T follicular helper cell (primary cell): ENCODE measurements around the gene ACACA.

Experiments used
- DNase-seq: peaks from one replicate; pipeline ENCODE4 v3.0.0-alpha.2; 2020; ENCODE audit warnings: low read depth

ACACA gene

GRCh38 chr17:37344519-37344918 lies 62.1 kb downstream of the ACACA start:
- DNase-seq = no peak

- DNase-seq = no peak
These were observed 64.0 kb downstream of the ACACA start for GRCh38 chr17:37342589-37342988.

DNA sequence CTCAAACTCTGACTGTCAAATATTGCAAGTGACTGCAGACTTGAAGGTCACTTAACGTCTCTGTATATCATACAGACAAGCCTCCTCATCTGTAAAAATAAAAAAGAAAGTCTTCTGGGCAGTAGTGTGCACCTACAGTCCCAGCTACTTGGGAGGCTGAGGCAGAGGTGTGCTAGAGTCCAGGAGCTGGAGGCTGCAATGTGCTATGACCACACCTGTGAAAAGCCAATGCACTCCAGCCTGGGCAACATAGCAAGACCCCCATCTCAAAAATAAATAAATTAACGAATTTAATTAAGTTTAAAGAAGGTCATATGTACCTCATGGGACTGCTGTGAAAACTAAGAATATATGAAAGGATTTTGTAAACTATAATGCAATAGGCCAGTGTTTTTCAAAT lies 65.8 kb downstream of the ACACA start:
- no peak for DNase-seq

GRCh38 chr17:37339321-37339720 lies 67.3 kb downstream of the ACACA start:
- no peak for DNase-seq

DNA sequence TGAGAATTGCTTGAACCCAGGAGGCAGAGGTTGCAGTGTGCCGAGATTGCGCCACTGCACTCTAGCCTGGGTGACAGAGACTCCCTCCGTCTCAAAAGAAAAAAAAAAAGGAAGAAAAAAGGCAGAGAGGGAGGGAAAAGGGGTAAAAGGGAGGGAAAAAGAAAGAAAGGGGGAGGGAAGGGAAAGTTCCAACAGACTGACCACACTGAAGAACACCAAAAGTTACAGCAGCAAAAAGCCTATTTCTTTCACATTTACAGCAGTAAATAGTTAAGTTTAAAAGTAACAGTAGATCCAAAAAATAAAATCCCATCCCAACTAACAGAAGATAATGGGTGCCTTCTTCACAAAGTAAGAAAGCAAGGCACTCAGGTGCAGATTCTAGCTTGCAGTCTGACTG lies 67.8 kb downstream of the ACACA start:
- no peak for DNase-seq

GRCh38 chr17:37327341-37328090 lies 79.1 kb downstream of the ACACA start:
- DNase-seq = no peak

DNA sequence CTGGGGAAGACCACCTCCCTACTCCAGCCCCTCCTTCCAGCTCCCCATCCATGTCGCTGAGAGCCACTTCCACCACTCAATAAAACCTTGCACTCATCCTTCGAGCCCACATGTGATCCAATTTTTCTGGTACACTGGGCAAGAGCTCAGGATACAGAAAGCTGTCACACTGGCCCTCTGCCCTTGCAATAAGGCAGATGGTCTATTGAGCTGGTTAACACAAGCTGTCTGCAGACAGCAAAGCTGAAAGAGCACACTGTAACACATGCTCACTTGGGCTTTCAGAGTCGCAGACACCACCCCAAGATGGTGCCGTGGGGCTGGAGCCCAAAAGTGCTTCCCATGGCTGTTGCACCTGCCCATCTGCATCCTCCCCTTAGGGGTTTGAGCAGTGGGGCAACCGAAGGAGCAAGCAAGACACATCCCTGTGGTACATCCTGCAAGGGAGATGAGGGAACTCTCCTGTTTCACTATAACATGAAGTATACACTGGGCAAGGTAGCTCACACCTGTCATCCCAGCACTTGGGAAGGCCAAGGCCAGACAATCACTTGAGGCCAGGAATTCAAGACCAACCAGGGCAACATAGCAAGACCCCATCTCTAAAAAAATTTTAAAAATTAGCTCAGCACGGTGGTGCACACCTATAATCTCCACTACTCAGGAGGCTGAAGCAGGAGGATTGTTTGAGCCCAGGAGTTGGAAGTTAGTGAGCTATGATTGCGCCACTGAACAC lies 83.6 kb downstream of the ACACA start:
- no peak for DNase-seq

- no peak for DNase-seq
These were observed 84.5 kb downstream of the ACACA start for GRCh38 chr17:37322106-37322505.

DNA sequence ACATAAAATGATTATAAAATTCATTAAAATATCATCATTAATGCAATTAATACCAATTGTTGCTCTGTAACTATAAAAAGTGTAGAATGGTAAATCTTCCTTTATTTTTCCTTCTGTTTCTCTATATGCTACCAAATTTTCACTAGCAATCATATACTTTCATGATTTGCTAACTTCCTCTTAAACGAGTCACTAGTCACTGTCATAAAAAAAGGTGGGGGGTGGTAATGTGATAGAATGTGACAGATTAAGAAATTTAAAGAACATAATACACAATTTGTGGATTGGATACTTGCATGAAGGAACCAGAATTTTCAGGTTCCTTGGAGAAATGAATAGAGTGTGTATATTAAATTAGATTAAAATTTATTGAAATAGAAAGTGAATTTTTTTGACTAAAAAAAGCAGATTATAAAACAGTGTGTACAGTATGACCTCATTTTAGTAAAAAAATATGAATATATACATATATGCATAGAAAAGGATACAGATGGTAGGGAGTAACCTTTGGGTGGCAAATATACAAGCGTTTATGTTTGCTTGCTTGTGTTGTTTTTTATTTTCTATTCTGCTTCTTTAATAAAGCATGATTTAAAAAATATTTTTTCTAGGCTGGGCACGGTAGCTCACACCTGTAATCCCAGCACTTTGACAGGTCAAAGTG lies 87.6 kb downstream of the ACACA start:
- no peak for DNase-seq

DNA sequence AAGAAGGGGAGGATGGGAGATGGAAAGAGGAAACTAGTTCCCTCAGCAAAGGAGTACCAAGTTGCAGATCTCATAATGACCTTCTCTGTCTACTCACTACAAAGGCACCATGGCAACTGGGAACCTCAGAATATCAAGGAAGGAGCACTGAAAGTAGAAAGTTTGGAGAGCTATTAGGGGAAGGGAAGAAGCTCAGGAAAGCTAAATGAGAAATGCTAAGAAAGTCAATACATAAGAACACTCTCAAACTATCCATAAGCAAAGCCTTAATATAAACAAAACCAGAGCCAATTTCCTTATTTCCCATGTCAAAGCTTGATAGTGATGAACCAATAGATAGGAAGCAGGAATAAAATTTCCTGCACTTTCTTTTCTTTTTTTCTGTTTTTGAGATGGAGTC lies 88.8 kb downstream of the ACACA start:
- no peak for DNase-seq

- DNase-seq = no peak
These were observed 91.0 kb downstream of the ACACA start for GRCh38 chr17:37315601-37316000.

DNA sequence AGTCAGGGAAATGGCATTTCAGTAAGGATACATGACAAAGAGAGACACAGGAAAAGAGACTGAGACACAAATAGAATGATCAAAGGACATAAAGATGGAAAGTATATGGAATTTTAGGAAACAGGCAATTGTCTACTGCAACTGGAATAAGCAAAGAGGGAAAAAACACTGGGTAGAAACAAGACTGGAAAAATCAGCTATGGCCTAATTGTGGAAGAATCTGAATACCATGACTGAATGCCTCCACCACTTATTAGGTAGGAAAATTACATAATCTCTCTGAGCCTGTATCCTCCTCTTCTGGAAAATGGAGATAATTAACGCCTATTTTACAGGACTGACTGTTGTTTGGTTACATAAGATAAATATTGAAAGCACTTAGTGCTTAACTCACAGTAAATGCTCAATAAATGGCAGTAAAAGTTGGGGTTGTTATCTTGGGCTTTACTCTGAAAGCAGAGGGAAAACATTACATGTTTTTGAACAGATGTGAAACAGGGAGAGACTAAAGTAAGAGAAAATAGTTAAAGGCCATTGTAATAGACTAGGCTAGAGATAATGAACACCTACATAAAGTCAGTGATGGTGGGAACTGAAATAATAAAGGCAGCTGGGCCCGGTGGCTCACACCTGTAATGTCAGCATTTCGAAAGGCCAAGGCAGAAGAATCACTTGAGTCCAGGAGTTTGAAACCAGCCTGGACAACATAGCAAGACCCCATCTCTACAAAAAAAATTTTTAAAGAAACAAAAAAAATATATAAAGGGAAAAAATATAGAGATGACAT lies 94.3 kb downstream of the ACACA start:
- no peak for DNase-seq

DNA sequence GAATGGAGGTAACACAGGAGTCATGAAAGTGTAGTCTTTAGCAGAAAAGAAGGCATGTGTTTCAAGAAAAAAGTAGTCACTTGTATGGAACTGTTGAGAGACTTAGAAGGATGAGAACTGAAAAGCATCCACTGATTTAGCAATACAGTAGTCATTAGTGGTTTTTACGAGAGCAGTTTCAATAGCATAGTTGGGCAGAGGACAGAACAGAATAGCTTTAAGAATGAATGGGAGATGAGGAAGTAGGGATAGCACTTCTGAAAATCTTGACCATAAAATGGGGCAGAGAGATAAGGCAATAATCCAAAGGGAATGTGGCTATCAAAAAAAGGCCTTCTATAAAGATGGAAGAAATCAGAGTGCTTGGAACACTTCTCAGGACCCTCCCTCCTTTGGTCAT lies 95.7 kb downstream of the ACACA start:
- DNase-seq = no peak

DNA sequence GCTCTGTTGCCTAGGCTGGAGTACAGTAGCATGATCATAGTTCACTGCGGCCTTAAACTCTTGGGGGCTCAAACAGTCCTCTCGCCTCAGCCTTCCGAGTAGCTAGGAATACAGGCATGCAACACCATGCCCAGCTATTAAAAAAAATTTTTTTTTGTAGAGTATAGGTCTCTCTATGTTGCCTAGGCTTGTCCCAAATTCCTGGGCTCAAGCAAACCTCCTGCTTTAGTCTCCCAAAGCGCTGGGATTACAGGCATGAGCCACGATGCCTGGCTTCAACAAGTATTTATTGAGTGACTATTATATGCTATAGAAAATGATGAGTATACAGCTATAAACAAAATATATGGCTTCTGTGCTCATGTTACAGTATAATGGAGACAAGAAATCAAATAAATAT lies 97.6 kb downstream of the ACACA start:
- DNase-seq = no peak

DNA sequence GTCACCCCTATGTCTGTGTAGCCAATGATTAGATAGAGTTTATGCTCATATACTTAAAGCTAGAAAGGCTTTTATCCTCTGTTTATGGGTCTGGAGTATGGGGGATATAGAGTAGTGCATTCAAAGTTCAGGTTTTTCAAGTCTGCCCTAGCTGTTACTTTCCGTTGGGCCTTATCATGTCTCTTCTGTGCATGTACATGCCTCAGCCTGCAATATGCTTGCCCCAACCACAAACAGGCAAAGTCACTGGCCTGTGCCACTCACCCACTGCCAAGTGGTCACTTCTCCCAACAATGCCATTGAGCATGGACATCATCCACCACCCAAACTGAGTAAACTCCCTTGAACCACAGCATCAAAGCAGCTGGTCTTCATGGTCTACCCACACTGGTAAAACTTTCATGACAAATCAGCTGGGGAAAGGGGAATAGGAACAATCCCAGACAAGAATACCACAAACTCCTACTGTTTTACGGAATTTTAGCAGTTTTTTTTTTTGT lies 101.2 kb downstream of the ACACA start:
- no peak for DNase-seq

DNA sequence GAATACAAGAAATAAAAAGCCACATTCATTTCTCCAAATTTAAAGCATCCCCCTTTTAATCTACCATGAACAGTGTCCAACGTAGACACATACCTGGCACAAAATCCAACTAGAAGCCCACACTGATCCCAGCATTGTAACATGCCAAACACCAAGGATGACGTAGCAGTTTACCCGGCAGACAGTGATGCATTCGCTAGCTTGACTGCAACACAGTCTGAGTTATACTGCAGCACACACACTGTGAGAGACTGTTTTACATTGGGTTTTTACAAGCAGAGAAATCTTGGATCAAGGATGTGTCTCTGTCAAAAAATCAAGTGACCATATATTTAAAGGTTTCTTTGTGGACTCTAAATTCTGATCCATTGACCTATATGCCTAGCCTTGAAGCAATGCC lies 105.3 kb downstream of the ACACA start:
- DNase-seq = no peak

- no peak for DNase-seq
These were observed 106.0 kb downstream of the ACACA start for GRCh38 chr17:37300683-37301082.

DNA sequence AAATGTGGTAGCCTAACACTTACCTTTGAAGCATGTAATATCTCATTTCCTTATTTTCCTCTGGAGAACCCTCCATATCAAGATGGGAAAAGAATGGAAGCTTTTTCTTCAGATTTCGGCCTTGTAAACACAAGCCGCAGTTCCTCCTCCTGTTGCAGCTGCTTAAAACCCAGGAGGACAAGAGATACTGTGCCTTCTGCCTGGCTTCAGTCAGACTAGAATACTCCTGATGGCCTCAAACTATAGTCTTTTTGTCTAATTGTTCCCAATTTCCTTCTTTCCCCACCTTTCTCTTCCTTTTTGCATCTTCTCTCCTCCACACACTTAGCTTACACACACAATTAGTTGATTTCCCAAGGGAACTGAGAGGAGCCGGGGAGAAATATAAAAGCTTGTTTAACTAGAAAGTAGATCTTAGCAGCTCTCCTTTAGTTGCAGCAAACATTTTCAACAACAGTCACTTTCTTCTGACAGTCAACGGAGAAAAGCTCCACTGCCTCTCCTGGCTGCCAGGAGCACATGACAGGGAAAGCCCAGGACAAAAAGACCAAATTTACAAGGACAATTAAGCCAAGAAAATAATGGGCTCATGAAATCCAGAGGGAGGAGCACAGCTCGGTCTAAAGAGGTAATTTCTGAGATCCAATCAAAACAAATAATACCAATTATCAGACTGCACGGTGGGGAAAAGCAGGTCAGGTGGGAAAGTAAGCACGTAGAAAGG lies 107.2 kb downstream of the ACACA start:
- DNase-seq = no peak

- no peak for DNase-seq
These were observed 110.7 kb downstream of the ACACA start for GRCh38 chr17:37295888-37296287.

DNA sequence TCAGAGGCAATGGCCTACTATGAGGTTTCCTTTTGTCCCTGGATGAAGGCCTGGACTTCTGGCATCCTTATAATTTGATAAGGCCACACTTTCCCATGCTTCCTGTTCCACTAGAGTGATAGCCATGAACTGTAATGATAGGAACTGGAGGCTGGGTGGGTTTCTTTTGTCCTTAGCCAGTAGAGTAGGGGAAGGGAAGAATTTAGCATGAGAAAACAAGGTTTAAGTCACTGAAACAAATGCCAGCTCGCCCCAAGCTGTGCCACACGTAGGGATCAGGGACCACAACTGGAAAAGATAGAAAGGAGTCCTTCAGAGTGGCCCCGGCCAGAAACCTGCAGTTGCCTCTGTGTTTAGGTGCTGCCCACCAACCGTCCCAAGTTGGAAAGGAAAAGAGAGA lies 111.7 kb downstream of the ACACA start:
- DNase-seq = no peak

DNA sequence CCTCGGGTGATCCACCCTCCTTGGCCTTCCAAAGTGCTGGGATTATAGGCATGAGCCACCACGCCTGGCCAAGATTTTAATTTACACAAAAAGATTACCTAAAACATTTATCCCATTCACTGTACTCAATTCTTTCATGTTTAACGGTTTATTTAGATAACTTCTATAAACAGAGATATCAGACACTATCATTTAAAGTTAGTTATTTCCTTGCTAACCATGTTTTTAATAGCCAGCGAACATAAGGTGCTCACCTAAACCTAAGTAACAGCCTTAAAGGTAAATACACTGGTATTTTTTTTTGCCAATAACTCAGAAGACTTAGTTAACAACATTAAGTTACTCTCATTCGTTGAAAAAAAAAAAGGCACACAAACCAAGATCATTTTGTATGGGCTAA lies 112.9 kb downstream of the ACACA start:
- DNase-seq = no peak
